Chondrocyte (in vitro differentiated cells): ENCODE results near the gene GJE1. TPM values are rescaled to one million over a fixed set of nuclear protein-coding genes. Genes with fewer than 3 reads are reported as not detected.

Experiments used
- DNase-seq: peaks from one replicate; pipeline ENCODE4 v3.0.0; 2021; ENCODE audit warnings: mixed read lengths, low spot score
- H3K27ac Mint-ChIP-seq: one replicate; pipeline ENCODE4 v1.8.0; 2021; ENCODE audit warnings: mild to moderate bottlenecking, moderate library complexity, mixed read lengths; ENCODE audit not compliant: unreplicated experiment
- H3K27me3 Mint-ChIP-seq: 2 replicates; pipeline ENCODE4 v1.8.0; 2021; ENCODE audit warnings: low read depth, mixed read lengths
- H3K36me3 Mint-ChIP-seq: 2 replicates; pipeline ENCODE4 v1.8.0; 2021; ENCODE audit warnings: low read depth, mixed read lengths
- H3K4me1 Mint-ChIP-seq: 2 replicates; pipeline ENCODE4 v1.8.0; 2021; ENCODE audit warnings: low read depth, mild to moderate bottlenecking, mixed read lengths
- H3K4me3 Mint-ChIP-seq: one replicate; pipeline ENCODE4 v1.8.0; 2021; ENCODE audit warnings: mild to moderate bottlenecking, moderate library complexity, mixed read lengths; ENCODE audit not compliant: unreplicated experiment
- H3K9me3 Mint-ChIP-seq: 2 replicates; pipeline ENCODE4 v1.8.0; 2021; ENCODE audit warnings: low read depth, mixed read lengths
- total RNA-seq: library from RNA; stranded (reverse); gene quantifications from 3 replicates; pipeline ENCODE4 v1.2.1, GENCODE V29; 2021
- TF ChIP-seq, protein P1 (sequence below): fragments of 200-600 bp; sonication (generic); IDR thresholded peaks from 2 replicates; pipeline ENCODE4 v1.5.0; 2021; ENCODE audit warnings: antibody characterized with exemption, mild to moderate bottlenecking, moderate library complexity

GJE1 gene
- total RNA-seq, 1 donor from 2014 or later, result not detected

DNA sequence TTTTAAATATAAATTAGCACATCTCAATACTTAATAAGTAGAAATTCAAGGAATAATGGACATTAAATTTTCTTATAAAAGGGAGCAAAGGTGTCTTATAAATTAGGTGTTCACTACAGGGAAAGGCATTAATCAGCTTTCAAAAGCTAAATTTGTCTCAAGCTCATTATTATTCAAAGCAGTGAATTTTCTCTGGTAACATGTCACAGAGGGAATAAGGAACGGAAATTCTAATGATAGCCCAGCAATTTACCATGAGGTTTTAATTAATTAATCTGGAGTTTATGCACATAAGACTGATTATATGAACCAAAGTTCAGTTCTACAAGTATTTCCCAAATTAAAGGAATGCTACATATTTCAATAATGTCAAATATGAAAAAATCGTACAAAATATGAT lies 15.4 kb upstream of the GJE1 start:
- TF ChIP-seq, protein P1, sequence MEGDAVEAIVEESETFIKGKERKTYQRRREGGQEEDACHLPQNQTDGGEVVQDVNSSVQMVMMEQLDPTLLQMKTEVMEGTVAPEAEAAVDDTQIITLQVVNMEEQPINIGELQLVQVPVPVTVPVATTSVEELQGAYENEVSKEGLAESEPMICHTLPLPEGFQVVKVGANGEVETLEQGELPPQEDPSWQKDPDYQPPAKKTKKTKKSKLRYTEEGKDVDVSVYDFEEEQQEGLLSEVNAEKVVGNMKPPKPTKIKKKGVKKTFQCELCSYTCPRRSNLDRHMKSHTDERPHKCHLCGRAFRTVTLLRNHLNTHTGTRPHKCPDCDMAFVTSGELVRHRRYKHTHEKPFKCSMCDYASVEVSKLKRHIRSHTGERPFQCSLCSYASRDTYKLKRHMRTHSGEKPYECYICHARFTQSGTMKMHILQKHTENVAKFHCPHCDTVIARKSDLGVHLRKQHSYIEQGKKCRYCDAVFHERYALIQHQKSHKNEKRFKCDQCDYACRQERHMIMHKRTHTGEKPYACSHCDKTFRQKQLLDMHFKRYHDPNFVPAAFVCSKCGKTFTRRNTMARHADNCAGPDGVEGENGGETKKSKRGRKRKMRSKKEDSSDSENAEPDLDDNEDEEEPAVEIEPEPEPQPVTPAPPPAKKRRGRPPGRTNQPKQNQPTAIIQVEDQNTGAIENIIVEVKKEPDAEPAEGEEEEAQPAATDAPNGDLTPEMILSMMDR, result no peak
- Mint-ChIP-seq H3K9me3 (no peaks in the 10 kb centered on the region), H3K4me3 (no peak overlapping the region), H3K27ac (no peak overlapping the region), H3K36me3 (no peaks in the 10 kb centered on the region), H3K27me3 (peaks cover 2% of the 10 kb centered on the region), H3K4me1 (no peaks in the 10 kb centered on the region)
- no peak for DNase-seq

GRCh38 chr6:142118328-142118727 lies 14.4 kb upstream of the GJE1 start:
- no peak overlapping the region for H3K4me3 Mint-ChIP-seq
- DNase-seq, result no peak
- TF ChIP-seq, protein P1, result no peak
- no peak overlapping the region for H3K27ac Mint-ChIP-seq
- H3K4me1 Mint-ChIP-seq, result no peaks in the 10 kb centered on the region
- H3K36me3 Mint-ChIP-seq, result no peaks in the 10 kb centered on the region
- H3K27me3 Mint-ChIP-seq, result peaks cover 2% of the 10 kb centered on the region
- no peaks in the 10 kb centered on the region for H3K9me3 Mint-ChIP-seq

DNA sequence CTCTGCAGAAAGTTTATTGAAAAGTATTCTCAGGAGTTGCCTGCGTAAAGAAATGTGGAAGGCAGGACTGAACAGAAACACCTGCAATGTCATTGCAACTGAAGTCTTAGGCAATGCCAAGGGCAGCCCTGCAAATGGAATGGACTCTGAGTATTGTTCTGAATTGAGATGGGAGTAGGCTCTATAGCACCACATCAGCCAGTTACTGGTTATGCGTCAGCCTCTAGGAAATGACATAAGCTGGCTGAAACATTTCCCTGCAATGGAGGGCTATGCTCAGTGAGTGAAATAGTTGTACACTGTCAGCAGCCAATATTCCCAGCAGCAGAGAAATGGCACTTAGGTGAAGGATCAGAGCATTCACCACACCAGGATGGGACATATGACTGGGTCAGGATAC lies 13.8 kb upstream of the GJE1 start:
- TF ChIP-seq, protein P1, result no peak
- Mint-ChIP-seq H3K27ac (no peak overlapping the region), H3K9me3 (no peaks in the 10 kb centered on the region), H3K27me3 (peaks cover 2% of the 10 kb centered on the region), H3K4me3 (no peak overlapping the region), H3K4me1 (no peaks in the 10 kb centered on the region), H3K36me3 (no peaks in the 10 kb centered on the region)
- DNase-seq, result no peak

DNA sequence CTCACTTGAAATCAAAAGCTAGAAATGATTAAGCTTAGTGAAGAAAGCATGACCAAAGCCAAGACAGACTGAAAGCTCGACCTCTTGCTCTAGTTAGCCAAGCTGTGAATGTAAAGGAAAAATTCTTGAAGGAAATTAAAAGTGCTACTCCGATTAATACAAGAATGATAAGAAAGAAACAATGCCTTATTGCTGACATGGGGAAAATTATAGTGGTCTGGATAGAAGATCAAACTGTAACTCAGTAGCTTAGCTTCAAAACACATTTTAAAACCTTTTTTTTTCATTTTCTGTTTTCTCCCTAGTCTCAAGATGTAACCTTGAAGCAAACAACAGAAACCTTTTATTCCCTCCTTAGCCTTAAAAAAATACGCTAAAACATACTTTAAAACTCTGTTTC lies 11.4 kb upstream of the GJE1 start:
- Mint-ChIP-seq H3K9me3 (no peaks in the 10 kb centered on the region), H3K36me3 (no peaks in the 10 kb centered on the region), H3K4me3 (no peak overlapping the region), H3K4me1 (peaks cover 8% of the 10 kb centered on the region), H3K27me3 (no peaks in the 10 kb centered on the region), H3K27ac (no peak overlapping the region)
- TF ChIP-seq, protein P1, result no peak
- DNase-seq, result no peak

DNA sequence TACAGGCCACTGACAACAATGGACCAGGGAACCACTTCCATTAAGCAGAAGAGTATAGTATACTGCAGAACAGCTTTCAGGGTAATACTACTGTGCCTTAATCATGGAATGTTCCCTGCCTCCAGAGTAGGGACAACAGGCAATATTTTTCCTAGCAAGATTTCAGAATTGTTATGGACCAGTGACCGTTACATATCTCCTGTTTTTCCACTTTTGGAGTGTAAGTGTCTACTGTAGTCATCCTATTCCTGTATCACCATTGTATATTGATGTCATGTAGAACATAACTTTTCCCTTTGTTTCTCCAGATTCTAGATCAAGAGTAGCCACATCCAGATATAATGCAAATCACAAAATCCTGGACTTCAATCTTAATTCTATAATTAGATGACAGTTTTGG lies 1.9 kb upstream of the GJE1 start:
- H3K4me1 Mint-ChIP-seq, result no peaks in the 10 kb centered on the region
- H3K27me3 Mint-ChIP-seq, result peaks cover 6% of the 10 kb centered on the region
- no peak overlapping the region for H3K4me3 Mint-ChIP-seq
- TF ChIP-seq, protein P1, result no peak
- H3K9me3 Mint-ChIP-seq, result peaks cover 9% of the 10 kb centered on the region
- H3K27ac Mint-ChIP-seq, result no peak overlapping the region
- no peak for DNase-seq
- H3K36me3 Mint-ChIP-seq, result no peaks in the 10 kb centered on the region
